ENCODE data around the gene SIGLEC7.

SIGLEC7 gene

DNA sequence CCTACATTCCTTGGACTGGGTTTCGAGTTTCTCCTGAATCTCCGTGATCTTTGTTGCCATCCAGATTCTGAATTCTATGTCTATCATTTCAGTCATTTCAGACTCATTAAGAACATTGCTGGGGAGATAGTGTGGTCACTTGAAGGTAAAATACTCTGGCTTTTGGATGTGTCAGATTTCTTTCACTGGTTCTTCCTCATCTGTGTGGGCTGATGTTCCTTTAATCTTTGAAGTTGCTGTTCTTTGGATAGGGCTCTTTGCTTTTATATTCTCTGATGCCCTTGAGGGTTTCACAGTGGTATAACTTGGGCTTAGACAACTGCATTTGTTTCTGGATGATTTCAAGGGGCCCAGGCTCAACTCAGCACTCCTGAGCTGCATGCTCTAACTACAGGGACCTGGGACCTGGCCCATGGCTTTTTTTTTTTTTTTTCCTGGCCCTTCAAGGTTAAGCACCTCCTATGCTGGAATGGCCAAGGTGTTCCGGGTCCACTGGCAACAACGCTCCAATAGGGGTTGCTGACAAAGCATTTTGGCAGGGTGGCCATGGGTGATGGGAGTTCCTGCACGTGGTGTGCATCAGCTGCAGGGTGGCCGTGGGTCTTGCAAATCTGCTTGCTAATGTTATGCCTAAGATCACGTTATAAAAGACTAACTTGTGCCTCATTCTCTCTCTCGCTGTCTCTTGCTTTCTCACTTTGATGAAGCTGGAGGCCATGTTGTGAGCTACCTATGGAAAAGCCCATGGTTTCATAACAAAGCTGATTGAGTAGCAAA, 5.9 kb upstream of the SIGLEC7 start:
- no peak for TF ChIP-seq CTCF (IDR thresholded peaks at IDR 0.05; ENCODE audit: low read depth, low read length, missing control alignments)
- H3K4me3 ChIP-seq (replicated peaks; ENCODE audit: low read depth, low read length): no peak overlapping the region
- DNase-seq (ENCODE audit: extremely low read depth, low read depth): no peak

DNA sequence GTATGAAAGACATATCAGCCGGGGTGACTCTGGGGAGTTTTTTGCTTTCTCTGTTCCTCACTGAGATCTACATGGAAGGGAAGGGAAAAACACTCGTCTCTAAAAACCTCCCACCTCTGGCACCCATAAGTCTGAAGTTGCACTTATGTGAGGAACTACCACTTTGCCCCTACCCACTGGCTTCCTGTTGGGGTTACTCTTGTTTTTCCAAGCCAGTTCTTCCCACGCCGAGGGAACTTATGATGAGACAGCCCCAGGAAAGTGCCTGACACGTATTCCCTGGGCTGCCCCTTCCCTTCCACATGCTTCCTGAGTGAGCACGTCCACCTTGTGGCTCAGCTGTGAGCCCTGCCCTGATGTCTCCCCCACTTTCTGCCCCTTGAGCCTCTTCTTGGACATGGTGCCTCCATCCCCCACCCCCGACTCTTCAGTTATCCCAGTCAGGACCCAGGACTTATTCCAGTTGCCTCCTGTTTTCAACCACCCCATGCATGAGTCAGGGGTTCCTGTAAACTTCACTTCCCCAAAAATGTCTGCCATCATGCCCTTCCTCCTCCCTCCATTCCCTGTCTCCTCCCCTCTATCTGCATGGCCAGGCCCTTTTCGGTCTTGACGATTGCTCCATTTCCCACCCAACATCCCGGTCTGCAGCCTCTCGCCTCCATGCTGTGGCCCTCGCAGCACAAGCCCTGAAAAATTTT, 5.1 kb upstream of the SIGLEC7 start:
- no peak for TF ChIP-seq CTCF (IDR thresholded peaks at IDR 0.05; ENCODE audit: low read depth, low read length, missing control alignments)
- no peak for DNase-seq (ENCODE audit: extremely low read depth, low read depth)
- no peak overlapping the region for H3K4me3 ChIP-seq (replicated peaks; ENCODE audit: low read depth, low read length)

- DNase-seq (ENCODE audit: extremely low read depth, low read depth): no peak
- no peak for TF ChIP-seq CTCF (IDR thresholded peaks at IDR 0.05; ENCODE audit: low read depth, low read length, missing control alignments)
- no peak overlapping the region for H3K4me3 ChIP-seq (replicated peaks; ENCODE audit: low read depth, low read length)
These were observed 4.2 kb upstream of the SIGLEC7 start for GRCh38 chr19:51137792-51138425.

DNA sequence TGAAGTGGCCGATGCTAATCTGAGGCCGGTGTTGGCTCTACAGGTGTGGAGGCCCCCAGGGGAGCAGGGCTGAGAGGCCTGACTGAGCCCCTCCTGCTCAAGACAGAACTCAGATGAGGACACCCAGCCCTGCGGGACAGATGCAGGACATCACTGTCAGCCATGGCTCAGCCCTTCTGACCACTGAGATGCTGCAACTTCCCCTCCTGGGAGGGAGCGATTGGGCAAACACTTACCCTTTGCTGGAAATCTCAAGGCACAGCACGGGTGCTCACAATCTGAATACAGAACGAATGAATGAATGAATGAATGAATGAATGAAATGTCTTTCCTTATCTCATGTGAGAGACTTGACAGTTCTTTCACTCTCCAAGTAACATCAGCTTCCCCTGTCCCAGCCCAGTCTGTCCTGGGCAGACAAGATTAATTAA, 3.5 kb upstream of the SIGLEC7 start:
- DNase-seq (ENCODE audit: extremely low read depth, low read depth): no peak
- TF ChIP-seq CTCF (IDR thresholded peaks at IDR 0.05; ENCODE audit: low read depth, low read length, missing control alignments): no peak
- no peak overlapping the region for H3K4me3 ChIP-seq (replicated peaks; ENCODE audit: low read depth, low read length)

DNA sequence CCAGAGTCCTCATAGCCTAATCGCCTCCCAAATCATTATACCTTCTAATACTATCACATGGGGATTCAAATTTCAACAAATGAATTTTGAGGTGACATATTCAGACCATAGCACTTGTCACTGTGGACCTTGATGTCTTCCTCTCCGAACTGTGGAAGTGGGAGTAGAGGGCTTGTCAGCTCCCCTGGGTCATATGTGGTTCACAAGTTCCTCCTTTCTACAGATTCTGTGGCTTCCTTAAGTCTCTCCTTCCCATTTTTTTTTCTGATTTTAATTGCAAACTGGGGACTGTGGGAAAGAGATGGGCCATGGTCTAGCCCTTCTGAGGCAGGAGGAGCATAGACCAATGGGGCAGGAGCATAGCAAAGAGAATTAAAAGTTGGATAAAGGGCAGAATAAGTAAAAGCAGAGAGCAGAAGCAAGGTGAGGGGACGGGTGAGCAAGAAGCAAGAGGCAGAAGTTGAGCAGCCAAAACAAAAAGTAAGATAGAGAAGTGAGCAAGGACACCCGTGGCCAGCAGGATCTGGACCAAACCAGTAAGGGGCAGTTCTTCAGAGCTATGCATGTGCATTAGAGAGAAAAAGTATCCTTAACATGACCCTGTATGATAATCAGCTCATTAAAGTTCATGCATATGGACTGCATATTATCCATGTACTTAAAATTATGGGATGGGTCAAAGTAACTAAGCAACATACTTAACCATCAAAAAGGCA, 2.6 kb upstream of the SIGLEC7 start:
- DNase-seq (ENCODE audit: extremely low read depth, low read depth): no peak
- H3K4me3 ChIP-seq (replicated peaks; ENCODE audit: low read depth, low read length): no peak overlapping the region
- no peak for TF ChIP-seq CTCF (IDR thresholded peaks at IDR 0.05; ENCODE audit: low read depth, low read length, missing control alignments)

- no peak for DNase-seq (ENCODE audit: extremely low read depth, low read depth)
- TF ChIP-seq CTCF (IDR thresholded peaks at IDR 0.05; ENCODE audit: low read depth, low read length, missing control alignments): no peak
- no peak overlapping the region for H3K4me3 ChIP-seq (replicated peaks; ENCODE audit: low read depth, low read length)
These were observed 1.7 kb upstream of the SIGLEC7 start for GRCh38 chr19:51140441-51140840.
